ENCODE results near the gene CPEB3.
"Not testable (repeated sequence)": the region's sequence is repeated elsewhere in the genome, so short reads cannot be mapped to it uniquely, and the experiment has no call there.

Gene CPEB3

GRCh38 chr10:92142949-92143348 lies 147.9 kb downstream of the CPEB3 start:
- DNase-seq (ENCODE audit: low read depth, low spot score) = no peak

- DNase-seq (ENCODE audit: low read depth, low spot score) = no peak
Observed at GRCh38 chr10:92142512-92142911, 148.4 kb downstream of the CPEB3 start.

- not testable (repeated sequence) for DNase-seq (ENCODE audit: low read depth, low spot score)
Observed at GRCh38 chr10:92141147-92141546, 149.7 kb downstream of the CPEB3 start.

GRCh38 chr10:92134049-92134448 lies 156.8 kb downstream of the CPEB3 start:
- DNase-seq (ENCODE audit: low read depth, low spot score) = not testable (repeated sequence)

GRCh38 chr10:92131275-92131820 lies 159.5 kb downstream of the CPEB3 start:
- DNase-seq (ENCODE audit: low read depth, low spot score) = no peak

- DNase-seq (ENCODE audit: low read depth, low spot score) = no peak
Observed at GRCh38 chr10:92130622-92131274, 160.1 kb downstream of the CPEB3 start.

- no peak for DNase-seq (ENCODE audit: low read depth, low spot score)
Observed at GRCh38 chr10:92126100-92126650, 164.7 kb downstream of the CPEB3 start.

- no peak for DNase-seq (ENCODE audit: low read depth, low spot score)
Observed at GRCh38 chr10:92125144-92125543, 165.7 kb downstream of the CPEB3 start.

- DNase-seq (ENCODE audit: low read depth, low spot score) = no peak
Observed at GRCh38 chr10:92124616-92125143, 166.2 kb downstream of the CPEB3 start.

GRCh38 chr10:92124020-92124419 lies 166.9 kb downstream of the CPEB3 start:
- no peak for DNase-seq (ENCODE audit: low read depth, low spot score)

- no peak for DNase-seq (ENCODE audit: low read depth, low spot score)
Observed at GRCh38 chr10:92122941-92123450, 167.9 kb downstream of the CPEB3 start.

GRCh38 chr10:92121686-92122492 lies 169.0 kb downstream of the CPEB3 start:
- DNase-seq (ENCODE audit: low read depth, low spot score) = no peak

- DNase-seq (ENCODE audit: low read depth, low spot score) = no peak
Observed at GRCh38 chr10:92119340-92119739, 171.5 kb downstream of the CPEB3 start.

- not testable (repeated sequence) for DNase-seq (ENCODE audit: low read depth, low spot score)
Observed at GRCh38 chr10:92114917-92115316, 176.0 kb downstream of the CPEB3 start.

- DNase-seq (ENCODE audit: low read depth, low spot score) = no peak
Observed at GRCh38 chr10:92113911-92114600, 176.8 kb downstream of the CPEB3 start.

- no peak for DNase-seq (ENCODE audit: low read depth, low spot score)
Observed at GRCh38 chr10:92112462-92112861, 178.4 kb downstream of the CPEB3 start.

GRCh38 chr10:92111336-92111939 lies 179.4 kb downstream of the CPEB3 start:
- DNase-seq (ENCODE audit: low read depth, low spot score) = no peak

- no peak for DNase-seq (ENCODE audit: low read depth, low spot score)
Observed at GRCh38 chr10:92110039-92110794, 180.7 kb downstream of the CPEB3 start.

GRCh38 chr10:92108747-92109146 lies 182.1 kb downstream of the CPEB3 start:
- no peak for DNase-seq (ENCODE audit: low read depth, low spot score)

- DNase-seq (ENCODE audit: low read depth, low spot score) = no peak
Observed at GRCh38 chr10:92108120-92108519, 182.8 kb downstream of the CPEB3 start.

Data from activated CD4-positive, CD25-positive, alpha-beta regulatory T cell treated with anti-CD3 and anti-CD28 coated beads, Interleukin-2, amount 50 U/mL, for 16 hours (primary cell).